Stimulated activated naive CD8-positive, alpha-beta T cell treated with anti-CD3 and anti-CD28 coated beads, Interleukin-15, Interleukin-2, amounts not matched to agents 100 ng/mL and 50 ng/mL, for 24 hours (primary cell): ENCODE results near the gene HARBI1.

ENCODE experiments used
- H3K27ac Mint-ChIP-seq: one replicate; pipeline ENCODE4 v1.8.0; 2021; ENCODE audit warnings: mild to moderate bottlenecking, mixed read lengths
- H3K27me3 Mint-ChIP-seq: one replicate; pipeline ENCODE4 v1.8.0; 2021; ENCODE audit warnings: mixed read lengths
- H3K36me3 Mint-ChIP-seq: one replicate; pipeline ENCODE4 v1.8.0; 2021; ENCODE audit warnings: low read depth, mixed read lengths
- H3K4me1 Mint-ChIP-seq: one replicate; pipeline ENCODE4 v1.8.0; 2021; ENCODE audit warnings: low read depth, mixed read lengths
- H3K4me3 Mint-ChIP-seq: one replicate; pipeline ENCODE4 v1.8.0; 2021; ENCODE audit warnings: mild to moderate bottlenecking, mixed read lengths
- H3K9me3 Mint-ChIP-seq: one replicate; pipeline ENCODE4 v1.8.0; 2021; ENCODE audit warnings: mixed read lengths

The HARBI1 gene, protein sequence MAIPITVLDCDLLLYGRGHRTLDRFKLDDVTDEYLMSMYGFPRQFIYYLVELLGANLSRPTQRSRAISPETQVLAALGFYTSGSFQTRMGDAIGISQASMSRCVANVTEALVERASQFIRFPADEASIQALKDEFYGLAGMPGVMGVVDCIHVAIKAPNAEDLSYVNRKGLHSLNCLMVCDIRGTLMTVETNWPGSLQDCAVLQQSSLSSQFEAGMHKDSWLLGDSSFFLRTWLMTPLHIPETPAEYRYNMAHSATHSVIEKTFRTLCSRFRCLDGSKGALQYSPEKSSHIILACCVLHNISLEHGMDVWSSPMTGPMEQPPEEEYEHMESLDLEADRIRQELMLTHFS

DNA sequence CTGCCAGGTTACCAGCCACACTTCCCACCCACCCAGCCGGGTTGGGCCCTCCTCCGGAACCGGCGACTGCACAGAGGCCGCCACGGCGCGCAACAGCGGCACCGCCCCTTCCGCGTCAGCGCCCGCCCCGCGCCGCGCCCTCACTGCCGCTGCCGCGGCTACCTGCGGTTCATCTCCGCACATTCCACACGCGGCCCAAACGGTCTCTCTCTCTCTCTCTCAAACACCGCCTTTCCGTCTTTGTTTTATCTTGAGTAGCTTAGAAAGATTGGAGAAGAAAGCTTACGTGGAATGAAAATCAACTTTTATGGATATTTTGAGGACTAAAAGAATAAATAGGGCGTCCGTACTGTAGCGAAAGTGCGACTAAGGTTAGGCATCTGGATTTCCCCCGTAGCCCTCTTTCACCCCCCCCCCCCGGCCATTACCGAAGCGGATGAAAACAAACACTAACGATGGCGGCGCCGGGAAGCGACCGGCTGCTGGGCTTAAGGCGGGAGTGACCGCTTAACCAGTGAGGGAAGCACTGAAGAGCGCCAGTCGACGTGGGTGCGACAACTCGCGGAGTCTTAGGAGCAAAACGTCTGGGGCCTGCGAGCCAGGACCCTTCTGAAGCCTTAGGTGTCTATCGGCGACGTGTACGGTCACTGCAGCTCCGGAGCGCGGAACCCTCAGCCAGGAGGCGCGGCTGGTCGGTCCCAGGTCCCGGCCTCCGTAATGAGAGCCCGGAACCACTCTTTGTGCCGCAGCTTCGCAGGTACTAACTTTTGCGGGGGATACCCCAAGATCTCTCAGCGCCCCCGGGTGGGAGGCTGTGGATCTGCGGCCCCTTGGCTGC lies at the start of gene HARBI1, which contains the start of gene ATG13:
TSS of gene HARBI1 (minus strand) at position 94 of the 838 bp plus-strand sequence. CDS start 990 bp downstream, outside the sequence.
TSS of gene ATG13 (plus strand) at position 420 of the 838 bp plus-strand sequence. CDS start 26,739 bp downstream, outside the sequence.
- Mint-ChIP-seq H3K27ac (peak within 1 kb of the TSS; percentile 100), H3K27me3 (no peaks in the 10 kb centered on the region), H3K4me3 (peak within 1 kb of the TSS; percentile 96), H3K36me3 (peaks cover 15% of the 10 kb centered on the region), H3K9me3 (no peaks in the 10 kb centered on the region), H3K4me1 (peaks cover 40% of the 10 kb centered on the region)

DNA sequence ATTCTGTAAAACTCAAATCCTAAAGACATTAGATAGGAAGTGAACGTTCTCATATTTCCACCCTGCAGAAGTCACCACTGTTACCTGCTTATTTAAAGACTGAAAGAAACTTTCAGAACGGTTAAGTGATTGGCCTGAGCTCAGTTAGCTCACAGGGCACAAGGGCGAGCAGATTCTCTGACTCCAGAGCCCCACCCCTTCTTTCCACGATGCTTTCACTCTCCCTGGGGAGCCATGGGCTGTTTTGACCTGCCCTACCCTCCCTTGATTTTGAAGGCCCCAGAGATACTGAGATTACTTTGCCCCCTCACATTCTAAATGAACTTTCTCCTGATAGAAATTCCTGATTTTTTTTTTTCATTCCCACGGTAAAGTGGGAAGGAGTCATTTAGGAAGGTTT lies 49.5 kb upstream of the HARBI1 start:
- H3K4me1 Mint-ChIP-seq: peaks cover 19% of the 10 kb centered on the region
- no peak overlapping the region for H3K4me3 Mint-ChIP-seq
- no peaks in the 10 kb centered on the region for H3K9me3 Mint-ChIP-seq
- peaks cover 53% of the 10 kb centered on the region for H3K36me3 Mint-ChIP-seq
- no peak overlapping the region for H3K27ac Mint-ChIP-seq
- no peaks in the 10 kb centered on the region for H3K27me3 Mint-ChIP-seq

DNA sequence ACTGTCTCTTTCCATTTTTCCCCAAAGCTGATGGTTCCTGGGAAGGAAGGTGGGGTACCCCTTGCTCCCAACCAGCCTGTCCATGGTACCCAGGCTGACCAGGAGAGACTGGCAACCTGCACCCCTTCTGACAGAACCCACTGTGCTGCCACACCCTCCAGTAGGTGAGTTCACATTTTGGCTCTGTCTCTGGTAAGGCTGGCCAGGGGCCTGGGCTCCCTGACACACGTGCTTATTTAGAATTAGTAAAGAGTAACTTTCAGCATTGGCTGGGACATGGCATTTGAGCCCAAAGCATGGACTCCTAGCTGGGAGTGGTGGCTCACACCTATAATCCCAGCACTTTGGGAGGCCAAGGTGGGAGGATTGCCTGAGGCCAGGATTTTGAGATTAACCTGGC lies 48.3 kb upstream of the HARBI1 start:
- Mint-ChIP-seq H3K4me3 (no peak overlapping the region), H3K36me3 (peaks cover 48% of the 10 kb centered on the region), H3K27me3 (no peaks in the 10 kb centered on the region), H3K27ac (no peak overlapping the region), H3K9me3 (no peaks in the 10 kb centered on the region), H3K4me1 (peaks cover 9% of the 10 kb centered on the region)

DNA sequence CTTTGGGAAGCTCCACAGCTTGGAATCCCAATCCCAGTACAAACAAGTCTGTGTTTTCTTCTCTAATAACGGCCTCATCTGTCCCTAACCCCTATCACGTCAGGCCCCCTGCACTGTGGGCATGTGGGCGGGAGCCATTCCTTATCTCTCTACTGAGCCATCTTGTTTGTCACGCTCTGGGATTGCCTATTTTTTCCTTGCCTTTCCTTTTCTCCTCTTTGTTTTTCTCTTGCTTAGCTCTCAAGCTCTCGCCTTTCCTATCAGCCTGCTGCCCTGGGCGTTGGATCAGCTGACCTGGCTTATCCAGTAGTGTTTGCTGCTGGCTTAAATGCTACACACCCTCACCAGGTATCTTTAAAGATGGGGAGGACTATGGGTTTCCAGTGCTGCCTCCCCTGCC lies 47.6 kb upstream of the HARBI1 start:
- no peak overlapping the region for H3K27ac Mint-ChIP-seq
- no peak overlapping the region for H3K4me3 Mint-ChIP-seq
- peaks cover 3% of the 10 kb centered on the region for H3K4me1 Mint-ChIP-seq
- H3K36me3 Mint-ChIP-seq: peaks cover 50% of the 10 kb centered on the region
- no peaks in the 10 kb centered on the region for H3K9me3 Mint-ChIP-seq
- no peaks in the 10 kb centered on the region for H3K27me3 Mint-ChIP-seq

DNA sequence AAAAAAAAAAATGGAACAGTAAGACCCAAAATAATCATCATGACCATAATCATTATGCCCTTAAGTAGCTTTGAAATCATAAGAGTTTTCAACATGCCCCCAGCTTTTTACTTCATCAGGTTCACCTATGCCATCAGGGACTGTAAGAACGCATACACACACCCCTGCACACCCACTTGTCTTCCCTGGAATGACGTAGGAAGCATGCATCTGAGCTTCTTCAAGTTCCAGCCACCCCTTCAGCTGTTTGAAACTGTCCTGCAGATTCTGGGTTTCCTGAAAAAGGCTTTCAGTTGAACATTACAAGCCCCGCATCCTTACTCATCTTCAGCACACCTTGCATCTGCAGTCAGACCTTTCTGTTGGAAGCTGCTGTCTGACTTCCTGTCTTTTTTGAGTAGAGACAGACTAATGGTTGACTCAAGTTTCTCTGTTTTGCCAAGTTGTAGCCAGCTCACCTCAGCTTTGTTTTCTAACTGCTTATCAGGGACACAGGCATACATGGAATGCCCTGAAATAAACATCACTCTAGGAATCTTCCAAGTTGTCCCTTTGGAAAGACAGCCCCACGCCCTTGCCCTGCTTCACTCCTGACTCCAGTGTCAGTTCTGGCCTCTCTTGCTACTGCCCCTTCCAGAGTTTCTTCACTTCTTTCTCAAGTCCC lies 46.4 kb upstream of the HARBI1 start:
- Mint-ChIP-seq H3K36me3 (peaks cover 50% of the 10 kb centered on the region), H3K27me3 (no peaks in the 10 kb centered on the region), H3K9me3 (no peaks in the 10 kb centered on the region), H3K4me1 (no peaks in the 10 kb centered on the region), H3K27ac (peak overlapping the region; percentile 36), H3K4me3 (no peak overlapping the region)

DNA sequence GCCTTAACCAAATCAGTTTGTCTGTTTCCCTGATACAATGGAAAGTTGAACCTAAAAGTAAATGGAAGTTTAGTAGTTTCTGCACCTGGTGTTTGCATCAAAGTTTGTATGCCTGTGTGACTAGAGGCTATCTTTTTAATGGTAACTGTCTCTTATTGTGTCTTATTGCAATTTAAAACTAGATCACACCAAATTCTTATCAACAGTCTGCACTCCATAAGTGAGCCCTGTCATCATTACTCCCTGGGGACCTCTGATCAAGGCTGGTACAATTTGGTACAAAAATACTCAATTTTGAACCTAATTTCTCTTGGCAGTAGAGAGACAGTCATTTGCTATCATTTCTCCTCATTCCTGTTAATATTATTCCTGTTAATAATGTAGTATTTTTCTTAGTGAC lies 45.3 kb upstream of the HARBI1 start:
- no peak overlapping the region for H3K4me3 Mint-ChIP-seq
- H3K27me3 Mint-ChIP-seq: no peaks in the 10 kb centered on the region
- no peak overlapping the region for H3K27ac Mint-ChIP-seq
- peaks cover 51% of the 10 kb centered on the region for H3K36me3 Mint-ChIP-seq
- H3K4me1 Mint-ChIP-seq: no peaks in the 10 kb centered on the region
- H3K9me3 Mint-ChIP-seq: no peaks in the 10 kb centered on the region

DNA sequence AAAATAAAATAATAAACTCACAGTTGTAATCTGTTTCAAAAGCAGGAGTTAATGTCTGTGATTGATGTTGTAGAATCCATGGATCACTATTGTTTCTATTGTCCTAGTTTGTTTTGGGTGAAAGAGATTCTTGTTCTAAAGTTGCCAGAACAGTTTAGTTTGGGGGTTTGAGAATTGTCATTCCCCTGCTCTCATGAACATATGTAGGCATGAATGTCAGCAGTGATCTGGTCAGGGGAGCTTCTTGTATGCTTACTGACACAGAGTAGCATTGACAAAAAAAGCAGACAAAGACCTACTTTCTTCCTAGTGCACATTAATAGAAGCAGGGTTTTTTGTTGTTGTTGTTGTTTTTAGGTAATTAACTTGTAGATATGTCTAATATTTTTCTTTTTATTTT lies 44.8 kb upstream of the HARBI1 start:
- Mint-ChIP-seq H3K9me3 (no peaks in the 10 kb centered on the region), H3K4me1 (no peaks in the 10 kb centered on the region), H3K27me3 (no peaks in the 10 kb centered on the region), H3K36me3 (peaks cover 52% of the 10 kb centered on the region), H3K4me3 (no peak overlapping the region), H3K27ac (no peak overlapping the region)

DNA sequence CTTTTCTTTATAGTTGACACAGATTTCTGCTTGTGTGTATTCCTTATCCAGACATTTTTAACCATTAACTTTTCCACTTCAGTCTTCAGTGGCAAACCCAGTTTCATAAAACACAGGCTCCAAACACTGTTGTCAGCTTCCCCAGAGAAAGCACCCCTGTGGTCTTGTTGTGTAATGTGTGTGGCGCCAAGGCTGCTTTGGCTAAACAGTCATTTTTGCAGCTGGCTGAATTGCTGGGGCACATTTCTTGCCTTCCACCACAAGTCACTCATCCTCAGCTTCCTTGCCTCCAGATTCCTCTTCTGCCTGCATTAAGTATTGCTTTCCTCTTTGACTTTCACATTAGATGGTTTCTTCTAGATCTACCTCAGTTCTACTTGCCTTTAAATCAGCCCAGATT lies 42.9 kb upstream of the HARBI1 start:
- Mint-ChIP-seq H3K4me1 (no peaks in the 10 kb centered on the region), H3K27ac (no peak overlapping the region), H3K27me3 (no peaks in the 10 kb centered on the region)

DNA sequence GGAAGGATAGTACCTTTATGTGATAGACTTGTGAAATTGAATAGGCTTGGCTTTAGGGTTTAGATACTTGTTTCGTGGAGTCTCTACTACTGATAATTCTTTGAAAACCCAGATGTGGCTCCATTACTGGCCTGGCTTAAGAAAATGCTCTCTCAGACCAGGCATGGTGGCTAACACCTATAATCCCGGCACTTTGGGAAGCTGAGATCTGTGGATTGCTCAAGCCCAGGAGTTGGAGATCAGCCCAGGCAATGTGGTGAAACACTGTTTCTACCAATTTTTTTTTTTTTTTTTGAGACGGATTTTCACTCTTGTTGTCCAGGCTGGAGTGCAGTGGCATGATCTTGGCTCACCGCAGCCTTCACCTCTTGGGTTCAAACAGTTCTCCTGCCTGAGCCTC lies 41.2 kb upstream of the HARBI1 start:
- no peaks in the 10 kb centered on the region for H3K4me1 Mint-ChIP-seq
- no peaks in the 10 kb centered on the region for H3K27me3 Mint-ChIP-seq
- H3K4me3 Mint-ChIP-seq: no peak overlapping the region
- peaks cover 41% of the 10 kb centered on the region for H3K36me3 Mint-ChIP-seq
- no peak overlapping the region for H3K27ac Mint-ChIP-seq
- H3K9me3 Mint-ChIP-seq: no peaks in the 10 kb centered on the region

More for the DNA sequence above, 42.9 kb upstream of the HARBI1 start:
- H3K36me3 Mint-ChIP-seq: peaks cover 50% of the 10 kb centered on the region
- H3K4me3 Mint-ChIP-seq: no peak overlapping the region
- H3K9me3 Mint-ChIP-seq: no peaks in the 10 kb centered on the region

DNA sequence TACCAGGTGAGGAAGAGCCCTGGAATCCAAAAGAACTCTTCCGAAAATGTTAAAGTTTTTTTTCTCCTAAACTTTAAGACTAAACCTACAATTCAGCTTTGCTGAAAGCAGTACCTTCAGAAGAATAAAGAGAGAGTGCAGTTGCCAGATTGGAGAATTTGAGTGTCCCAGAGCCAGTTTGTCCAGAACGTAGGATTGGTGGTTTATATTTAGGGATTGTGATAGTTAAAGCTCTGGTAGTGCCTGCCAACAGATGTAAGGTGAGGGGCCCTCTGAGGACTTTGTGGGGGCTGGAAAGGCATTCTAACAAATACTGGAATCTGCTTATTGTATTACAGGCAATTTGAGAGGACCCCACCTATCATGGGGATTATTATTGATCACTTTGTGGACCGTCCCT lies 40.2 kb upstream of the HARBI1 start:
- Mint-ChIP-seq H3K36me3 (peaks cover 39% of the 10 kb centered on the region), H3K27ac (no peak overlapping the region), H3K4me3 (no peak overlapping the region), H3K4me1 (no peaks in the 10 kb centered on the region), H3K9me3 (no peaks in the 10 kb centered on the region), H3K27me3 (no peaks in the 10 kb centered on the region)

DNA sequence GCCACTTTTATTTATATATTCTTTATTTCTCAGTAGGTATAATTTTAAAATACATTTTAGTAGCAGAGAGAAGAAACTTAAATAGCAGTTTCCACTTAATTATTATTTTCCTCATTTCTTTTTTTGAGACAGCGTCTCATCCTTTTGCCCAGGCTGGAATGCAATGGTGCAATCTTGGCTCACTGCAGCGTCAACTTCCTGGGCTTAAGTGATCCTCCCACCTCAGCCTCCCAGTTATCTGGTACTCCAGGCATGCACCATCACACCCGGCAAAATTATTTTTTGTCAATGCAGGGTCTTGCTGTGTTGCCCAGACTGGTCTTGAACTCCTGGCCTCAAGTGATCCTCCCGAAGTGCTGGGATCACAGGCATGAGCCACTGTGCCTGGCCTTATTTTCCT lies 38.6 kb upstream of the HARBI1 start:
- H3K36me3 Mint-ChIP-seq: peaks cover 44% of the 10 kb centered on the region
- H3K4me3 Mint-ChIP-seq: no peak overlapping the region
- no peaks in the 10 kb centered on the region for H3K27me3 Mint-ChIP-seq
- no peaks in the 10 kb centered on the region for H3K9me3 Mint-ChIP-seq
- H3K27ac Mint-ChIP-seq: no peak overlapping the region
- no peaks in the 10 kb centered on the region for H3K4me1 Mint-ChIP-seq

DNA sequence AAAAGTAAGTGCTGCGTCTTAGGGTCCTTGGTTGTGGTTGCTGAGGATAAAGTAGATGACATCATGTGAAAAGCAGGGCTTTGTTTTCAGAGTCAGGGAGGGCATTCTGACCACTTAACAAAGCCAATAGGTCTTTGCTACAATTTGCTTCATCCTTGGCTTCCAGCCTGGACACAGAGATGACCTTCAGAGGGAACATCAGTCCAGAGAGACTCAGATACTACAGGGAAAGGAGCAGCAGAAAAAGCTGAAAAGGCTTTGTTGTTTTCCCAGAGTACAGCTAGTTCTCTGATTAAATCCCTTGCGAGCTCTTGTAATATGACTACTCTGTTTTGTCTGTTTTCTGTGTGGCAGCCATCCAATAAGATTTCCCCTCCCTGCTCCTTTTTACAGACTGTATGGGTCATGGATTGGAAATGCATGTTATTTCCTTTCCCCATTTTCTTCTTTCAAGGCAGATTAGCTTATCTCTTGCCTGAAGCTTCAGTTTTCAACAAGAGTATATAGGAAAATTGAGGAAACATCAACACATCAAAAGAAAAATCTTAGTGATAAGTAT lies 32.2 kb upstream of the HARBI1 start:
- Mint-ChIP-seq H3K4me3 (no peak overlapping the region), H3K36me3 (peaks cover 40% of the 10 kb centered on the region), H3K27ac (no peak overlapping the region), H3K4me1 (no peaks in the 10 kb centered on the region), H3K9me3 (no peaks in the 10 kb centered on the region), H3K27me3 (no peaks in the 10 kb centered on the region)

DNA sequence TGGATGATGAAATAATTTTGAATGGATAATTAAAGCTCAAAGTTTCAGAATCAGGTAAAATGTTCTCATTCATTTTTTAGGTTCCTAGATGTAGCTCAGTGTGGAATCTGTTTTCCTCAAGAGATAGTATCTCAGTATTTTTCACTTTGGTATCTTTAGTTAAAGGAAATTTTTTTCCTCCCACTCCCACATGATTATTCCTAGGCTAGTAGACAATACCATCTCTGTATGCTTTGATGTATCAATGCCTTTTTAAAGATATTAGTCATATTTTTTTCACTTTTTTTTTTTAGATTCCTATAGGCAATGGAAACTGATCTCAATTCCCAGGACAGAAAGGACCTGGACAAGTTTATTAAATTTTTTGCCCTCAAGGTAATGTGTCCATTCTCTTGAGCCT lies 27.0 kb upstream of the HARBI1 start:
- peaks cover 54% of the 10 kb centered on the region for H3K36me3 Mint-ChIP-seq
- H3K27ac Mint-ChIP-seq: peak overlapping the region; percentile 40

DNA sequence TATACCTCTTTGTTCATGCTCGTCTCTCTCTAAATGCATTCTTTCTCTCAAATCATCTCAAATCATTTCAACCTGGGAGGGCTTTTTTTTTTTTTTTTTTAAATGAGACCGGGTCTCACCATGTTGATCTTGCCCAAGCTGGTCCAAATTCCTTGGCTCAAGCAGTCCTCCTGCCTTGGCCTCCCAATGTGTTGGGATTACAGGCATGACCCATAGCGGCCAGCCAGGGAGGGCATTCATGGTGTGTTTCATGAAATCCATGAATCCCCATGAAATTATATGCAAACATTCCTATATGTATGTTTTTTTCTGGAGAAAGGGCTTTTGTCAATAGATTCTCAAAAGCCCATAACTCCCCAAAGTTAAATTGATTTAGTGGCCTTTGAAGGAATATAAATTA lies 26.5 kb upstream of the HARBI1 start:
- H3K27me3 Mint-ChIP-seq: no peaks in the 10 kb centered on the region
- H3K4me3 Mint-ChIP-seq: no peak overlapping the region
- H3K36me3 Mint-ChIP-seq: peaks cover 54% of the 10 kb centered on the region
- H3K4me1 Mint-ChIP-seq: peaks cover 10% of the 10 kb centered on the region
- no peaks in the 10 kb centered on the region for H3K9me3 Mint-ChIP-seq
- no peak overlapping the region for H3K27ac Mint-ChIP-seq

More for the DNA sequence above, 27.0 kb upstream of the HARBI1 start:
- H3K9me3 Mint-ChIP-seq: no peaks in the 10 kb centered on the region
- no peak overlapping the region for H3K4me3 Mint-ChIP-seq
- H3K27me3 Mint-ChIP-seq: no peaks in the 10 kb centered on the region
- peaks cover 10% of the 10 kb centered on the region for H3K4me1 Mint-ChIP-seq
